Measurements from ENCODE around the gene SOD3.

The SOD3 gene

GRCh38 chr4:24840826-24841543 is 45.6 kb downstream of the SOD3 start:
- H3K4me3 ChIP-seq (ENCODE audit: low read depth, low read length), result no peak overlapping the region

DNA sequence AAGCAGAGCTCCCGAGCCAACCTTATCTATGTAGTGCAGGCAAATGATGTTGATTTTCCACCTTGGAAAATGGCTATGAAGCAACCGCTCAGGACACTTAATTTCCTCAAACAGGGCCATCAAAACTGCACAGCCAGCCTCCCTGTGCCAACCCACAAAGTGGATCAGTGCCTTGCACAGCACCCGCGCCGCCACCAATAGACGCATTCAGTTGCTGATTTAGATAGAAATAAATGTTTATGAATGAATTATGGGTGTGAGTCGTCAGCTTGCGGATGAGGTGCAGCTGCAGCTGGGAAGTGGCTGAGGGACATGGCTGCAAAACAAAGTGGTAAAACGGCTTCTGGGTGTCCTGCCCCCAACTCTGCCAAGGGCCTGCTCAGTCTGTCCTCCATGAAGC is 47.0 kb downstream of the SOD3 start:
- H3K4me3 ChIP-seq (ENCODE audit: low read depth, low read length), result no peak overlapping the region

DNA sequence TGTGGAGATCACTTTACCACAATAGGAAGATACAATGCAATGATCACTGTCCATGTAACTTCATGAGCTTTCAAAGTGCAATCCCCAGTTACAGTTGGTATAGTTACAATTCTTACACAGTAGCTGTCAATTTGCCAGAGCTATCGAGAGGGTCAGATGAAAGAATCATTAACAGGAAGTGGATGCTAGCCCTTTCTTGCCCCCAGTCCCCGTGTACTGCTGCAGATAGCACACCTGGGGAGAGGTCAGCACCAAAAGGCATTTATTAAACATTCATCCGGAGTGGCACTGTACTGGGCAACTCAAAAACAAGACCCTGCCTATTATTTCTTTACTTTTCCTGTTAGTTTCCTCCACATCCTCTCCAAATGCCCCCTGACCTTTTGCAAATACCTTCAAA is 47.7 kb downstream of the SOD3 start:
- no peak overlapping the region for H3K4me3 ChIP-seq (ENCODE audit: low read depth, low read length)

GRCh38 chr4:24845132-24845531 is 49.8 kb downstream of the SOD3 start:
- H3K4me3 ChIP-seq (ENCODE audit: low read depth, low read length), result no peak overlapping the region

- H3K4me3 ChIP-seq (ENCODE audit: low read depth, low read length), result no peak overlapping the region
Measured at GRCh38 chr4:24845902-24846301, 50.5 kb downstream of the SOD3 start.

GRCh38 chr4:24846716-24847115 is 51.3 kb downstream of the SOD3 start:
- no peak overlapping the region for H3K4me3 ChIP-seq (ENCODE audit: low read depth, low read length)

DNA sequence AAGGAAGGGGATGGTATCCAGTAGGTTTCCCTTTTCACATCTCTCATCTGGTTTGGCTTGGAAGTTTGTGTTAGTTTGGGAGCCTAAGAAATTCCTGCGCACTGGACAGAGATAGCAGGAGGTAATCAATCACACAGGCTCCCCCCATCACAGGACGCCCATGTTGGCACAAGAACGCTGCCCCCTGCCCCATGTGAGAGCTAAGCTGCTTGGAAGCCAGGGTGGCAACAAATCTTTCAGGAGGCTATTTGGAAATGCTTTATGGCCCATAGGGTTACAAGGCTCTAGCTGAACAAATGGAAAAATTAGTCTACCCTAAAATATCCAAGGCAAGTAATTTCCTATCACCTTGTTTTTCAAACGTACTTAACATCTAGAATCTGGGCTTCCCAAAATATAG is 54.0 kb downstream of the SOD3 start:
- H3K4me3 ChIP-seq (ENCODE audit: low read depth, low read length), result no peak overlapping the region

GRCh38 chr4:24849756-24850155 is 54.4 kb downstream of the SOD3 start:
- H3K4me3 ChIP-seq (ENCODE audit: low read depth, low read length), result no peak overlapping the region

All from iPS-11a (cell line).